Right lobe of liver (tissue), 6 donors: ENCODE data around the gene NDRG3. TPM values are rescaled to one million over a fixed set of nuclear protein-coding genes. Genes with fewer than 3 reads are reported as not detected.
A peak's percentile ranks its signal among the peaks of the same experiment; 100 is the strongest.

Experiments used
- ATAC-seq, 4 donors: fragments of 200-7000 bp; cut with Tn5 transposase; one replicate each; pipeline ENCODE4 v1.9.1; 2020; ENCODE audit warnings: mild to moderate bottlenecking in 4 of 4, moderate library complexity in 4 of 4
- DNase-seq, 3 donors: peaks; one replicate each; pipeline ENCODE4 v3.0.0-alpha.2; 2020
- H3K27ac ChIP-seq, 3 donors: fragments of 200-600 bp; one replicate each; pipeline ENCODE4 v1.8.0; 2022
- H3K27me3 ChIP-seq, 2 donors: fragments of 200-600 bp; one replicate each; pipeline ENCODE4 v1.8.0; 2022
- H3K36me3 ChIP-seq, 4 donors: fragments of 200-600 bp; sonication (generic) in 1 of 4; one replicate each; pipeline versions ENCODE4 v1.5.1 to v1.8.0; 2017 to 2022; ENCODE audit warnings: control low read depth in 1 of 4
- H3K4me1 ChIP-seq, 4 donors: fragments of 200-600 bp; sonication (generic) in 1 of 4; one replicate each; pipeline versions ENCODE4 v1.5.1 to v1.8.0; 2017 to 2022; ENCODE audit warnings: control low read depth in 1 of 4
- H3K4me3 ChIP-seq, 3 donors: fragments of 200-600 bp; one replicate each; pipeline ENCODE4 v1.8.0; 2022
- H3K9me3 ChIP-seq, 4 donors: fragments of 200-600 bp; sonication (generic) in 1 of 4; one replicate each; pipeline versions ENCODE4 v1.5.1 to v1.8.0; 2017 to 2022; ENCODE audit warnings: control low read depth in 1 of 4
- POLR2A ChIP-seq: fragments of 450-650 bp; IDR thresholded peaks from one replicate; pipeline ENCODE4 v1.6.1; 2017; ENCODE audit warnings: antibody characterized with exemption, mild to moderate bottlenecking
- WGBS: methylation state at CpG from one replicate; pipeline ENCODE4 v1.1.6; 2018; ENCODE audit warnings: low coverage, low lambda C conversion rate; ENCODE audit not compliant: insufficient coverage; ENCODE audit errors: missing lambda C conversion rate; 5-methylcytosine and 5-hydroxymethylcytosine counted together
- intact Hi-C, 2 donors: fragments of 100-400 bp; cut with DNase I; formaldehyde crosslinking; loops; one replicate each; pipeline versions ENCODE4 v1.11.2 to v1.14.1; 2022
- total RNA-seq, 6 experiments: library from RNA; depleted of rRNA in 2 of 6; stranded (reverse); fragments of >200 nt in 2 of 6; fragmentation: NEBNext Ultra II Directional in 3 of 6; extraction: Animal tissue kit (Norgen Biotek cat#: 25700) in 3 of 6; gene quantifications; one replicate each; pipeline versions ENCODE4 v1.1.0 to v1.2.4, GENCODE V29; 2016 to 2023
- TF ChIP-seq, protein P1 (sequence below), 4 donors: fragments of 200-600 bp in 3 of 4; fragments of 450-650 bp in 1 of 4; IDR thresholded peaks; one replicate each; pipeline versions ENCODE4 v1.5.1 to v1.8.0; 2016 to 2022; ENCODE audit warnings: antibody characterized with exemption in 4 of 4, mild to moderate bottlenecking in 2 of 4
- donor health status: DM: no; HTN: yes; CAD: no.
- donor health status: DM: no; HTN: no; CAD: no.
- donor health status: DM: no; HTN: no; CAD: no.
- donor health status: DM: no; HTN: yes; CAD: no.
- donor health status: DM: no; HTN: yes; CAD: no.

Gene NDRG3
- total RNA-seq, 6 experiments from 2014 or later, result 5.2 to 8.0 (median 7.0) TPM

GRCh38 chr20:36784116-36784515 lies 38.2 kb upstream of the NDRG3 start:
- Histone ChIP-seq H3K4me1 (no peaks in the 10 kb centered on the region), H3K27ac (no peak overlapping the region), H3K9me3 (no peaks in the 10 kb centered on the region), H3K36me3 (no peaks in the 10 kb centered on the region), H3K27me3 (no peaks in the 10 kb centered on the region), H3K4me3 (no peak overlapping the region)
- ATAC-seq, result peak in 1 of 4 donors; percentile 33
- TF ChIP-seq POLR2A, result no peak
- TF ChIP-seq, protein P1, sequence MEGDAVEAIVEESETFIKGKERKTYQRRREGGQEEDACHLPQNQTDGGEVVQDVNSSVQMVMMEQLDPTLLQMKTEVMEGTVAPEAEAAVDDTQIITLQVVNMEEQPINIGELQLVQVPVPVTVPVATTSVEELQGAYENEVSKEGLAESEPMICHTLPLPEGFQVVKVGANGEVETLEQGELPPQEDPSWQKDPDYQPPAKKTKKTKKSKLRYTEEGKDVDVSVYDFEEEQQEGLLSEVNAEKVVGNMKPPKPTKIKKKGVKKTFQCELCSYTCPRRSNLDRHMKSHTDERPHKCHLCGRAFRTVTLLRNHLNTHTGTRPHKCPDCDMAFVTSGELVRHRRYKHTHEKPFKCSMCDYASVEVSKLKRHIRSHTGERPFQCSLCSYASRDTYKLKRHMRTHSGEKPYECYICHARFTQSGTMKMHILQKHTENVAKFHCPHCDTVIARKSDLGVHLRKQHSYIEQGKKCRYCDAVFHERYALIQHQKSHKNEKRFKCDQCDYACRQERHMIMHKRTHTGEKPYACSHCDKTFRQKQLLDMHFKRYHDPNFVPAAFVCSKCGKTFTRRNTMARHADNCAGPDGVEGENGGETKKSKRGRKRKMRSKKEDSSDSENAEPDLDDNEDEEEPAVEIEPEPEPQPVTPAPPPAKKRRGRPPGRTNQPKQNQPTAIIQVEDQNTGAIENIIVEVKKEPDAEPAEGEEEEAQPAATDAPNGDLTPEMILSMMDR (IDR thresholded peaks at IDR 0.05), result no peak
- no peak for DNase-seq
- WGBS, result no CpG with 5 or more reads among the region's 7 CpGs
- intact Hi-C loops, result no loop called here

DNA sequence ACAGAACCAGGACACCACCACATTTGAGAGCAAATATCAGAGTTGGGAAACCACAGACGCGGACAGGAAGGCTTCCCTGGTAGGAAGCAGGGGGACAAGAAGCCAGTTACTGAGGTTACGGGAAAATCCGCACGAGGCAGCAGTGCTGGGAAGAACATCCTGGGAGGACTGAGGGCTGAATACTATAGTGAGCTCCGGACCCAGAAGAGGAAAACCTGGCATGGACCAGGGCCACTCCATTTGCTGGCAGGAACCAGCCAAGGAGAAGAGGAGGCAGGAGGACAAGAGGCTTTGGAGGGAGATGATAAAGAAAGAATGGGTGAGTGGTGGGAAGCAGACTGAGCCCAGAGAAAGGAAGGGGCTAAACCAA lies 33.8 kb upstream of the NDRG3 start:
- intact Hi-C loops, result no loop called here
- ATAC-seq, result peak in 2 of 4 donors; percentile 34 to 40
- no peaks in the 10 kb centered on the region for H3K9me3 ChIP-seq
- H3K36me3 ChIP-seq, result no peaks in the 10 kb centered on the region
- H3K4me3 ChIP-seq, result no peak overlapping the region
- WGBS, result 44% methylated on average over 5 of the region's 6 CpGs
- TF ChIP-seq POLR2A, result no peak
- TF ChIP-seq, protein P1 (IDR thresholded peaks at IDR 0.05), result no peak
- DNase-seq, result no peak
- no peaks in the 10 kb centered on the region for H3K4me1 ChIP-seq
- no peaks in the 10 kb centered on the region for H3K27me3 ChIP-seq
- H3K27ac ChIP-seq, result no peak overlapping the region

DNA sequence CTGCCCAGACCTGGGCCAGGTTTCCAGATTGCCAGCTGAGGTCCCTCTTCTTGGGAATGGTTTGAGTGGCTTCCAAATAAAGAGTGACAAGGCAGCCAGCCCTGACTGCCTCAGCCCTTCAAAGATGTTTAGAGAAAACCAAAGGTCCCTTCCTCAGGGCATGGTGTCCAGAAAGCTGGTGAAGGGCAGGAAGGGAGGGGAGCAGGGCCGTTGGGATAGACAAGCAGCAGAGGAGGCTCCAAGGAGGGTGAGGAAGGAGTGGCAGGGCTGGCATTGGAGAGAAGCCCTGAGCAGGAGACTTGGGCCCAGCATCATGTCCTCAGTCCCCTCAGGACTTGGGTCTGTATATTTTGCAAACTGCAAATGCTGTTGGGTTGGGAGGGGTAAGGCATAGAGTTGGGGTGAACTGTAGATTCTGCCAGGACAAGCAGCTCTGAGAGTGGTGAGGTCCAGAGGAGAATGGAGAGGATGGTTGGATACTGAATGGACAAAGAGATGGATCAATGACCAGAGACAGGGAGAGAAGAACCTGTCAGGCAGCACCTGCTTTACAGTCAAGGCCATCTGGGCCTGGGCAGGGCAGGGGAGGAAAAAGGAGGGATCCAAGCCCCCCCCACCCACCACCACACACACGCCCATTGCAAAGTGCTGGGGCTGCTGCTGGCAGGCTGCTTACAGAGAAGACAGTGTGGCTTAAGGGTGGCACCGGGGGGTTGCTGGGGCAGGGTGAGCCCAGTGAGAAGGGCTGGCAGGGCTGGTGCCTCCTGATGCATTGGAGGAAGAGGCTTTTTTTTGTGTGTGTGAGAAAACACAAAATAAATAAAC lies 33.2 kb upstream of the NDRG3 start:
- H3K36me3 ChIP-seq, result no peaks in the 10 kb centered on the region
- no peaks in the 10 kb centered on the region for H3K27me3 ChIP-seq
- ATAC-seq (no peak), DNase-seq (no peak)
- intact Hi-C loops, result no loop called here
- H3K4me3 ChIP-seq, result no peak overlapping the region
- WGBS, result 41% methylated on average over 2 of the region's 3 CpGs
- no peak overlapping the region for H3K27ac ChIP-seq
- H3K9me3 ChIP-seq, result no peaks in the 10 kb centered on the region
- TF ChIP-seq, protein P1 (IDR thresholded peaks at IDR 0.05), result no peak
- no peak for TF ChIP-seq POLR2A
- H3K4me1 ChIP-seq, result no peaks in the 10 kb centered on the region

- Histone ChIP-seq H3K36me3 (no peaks in the 10 kb centered on the region), H3K4me3 (no peak overlapping the region), H3K4me1 (peaks cover 0 to 7% (median 3%) of the 10 kb centered on the region in 4 donors), H3K9me3 (no peaks in the 10 kb centered on the region), H3K27me3 (no peaks in the 10 kb centered on the region), H3K27ac (no peak overlapping the region)
- TF ChIP-seq, protein P1 (IDR thresholded peaks at IDR 0.05), result no peak
- TF ChIP-seq POLR2A, result no peak
- WGBS, result 88% methylated on average over 1 of the region's 3 CpGs
- no peak for DNase-seq
- ATAC-seq, result no peak
- intact Hi-C loops, result no loop called here
Measured at GRCh38 chr20:36777576-36777975, 31.7 kb upstream of the NDRG3 start.
